Globus pallidus (tissue), 1 donor: Measurements from ENCODE around the gene USP21.

ENCODE experiments used
- DNase-seq: peaks from one replicate; pipeline ENCODE4 v3.0.0-alpha.2; 2015; ENCODE audit warnings: low spot score

The USP21 gene

DNA sequence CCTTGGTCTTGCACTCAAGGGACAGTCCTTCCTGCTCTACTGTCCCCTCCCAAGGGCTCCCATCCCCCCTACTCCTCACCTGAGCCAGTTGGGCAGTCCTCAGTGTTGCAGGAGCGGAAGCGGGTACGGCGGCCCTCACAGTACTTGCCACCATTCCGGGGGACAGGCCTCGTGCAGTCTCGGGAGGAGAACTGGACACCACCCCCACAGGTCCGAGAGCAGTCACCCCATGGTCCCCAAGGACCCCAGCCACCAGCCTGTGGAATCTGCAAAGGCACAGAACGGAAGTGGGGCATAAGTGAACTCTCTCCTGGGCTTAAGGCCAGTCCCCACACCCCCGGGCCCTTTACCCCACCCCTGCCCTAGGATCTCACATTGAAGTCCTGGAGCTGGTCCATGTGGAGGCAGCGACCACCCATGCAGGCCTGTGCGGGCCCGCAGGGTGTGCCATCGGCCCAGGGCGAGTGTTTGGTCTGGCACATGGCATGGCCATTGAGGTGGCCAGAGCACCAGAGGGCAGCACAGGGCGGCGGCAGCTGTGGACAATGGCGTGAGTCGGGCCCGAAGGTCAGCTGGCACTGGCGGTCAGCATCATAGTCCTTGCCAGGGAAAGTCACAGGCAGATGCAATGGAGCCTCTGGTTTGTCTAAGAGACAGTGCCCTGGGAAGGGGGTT, 34.4 kb downstream of the USP21 start:
- peak; percentile 91 for DNase-seq

DNA sequence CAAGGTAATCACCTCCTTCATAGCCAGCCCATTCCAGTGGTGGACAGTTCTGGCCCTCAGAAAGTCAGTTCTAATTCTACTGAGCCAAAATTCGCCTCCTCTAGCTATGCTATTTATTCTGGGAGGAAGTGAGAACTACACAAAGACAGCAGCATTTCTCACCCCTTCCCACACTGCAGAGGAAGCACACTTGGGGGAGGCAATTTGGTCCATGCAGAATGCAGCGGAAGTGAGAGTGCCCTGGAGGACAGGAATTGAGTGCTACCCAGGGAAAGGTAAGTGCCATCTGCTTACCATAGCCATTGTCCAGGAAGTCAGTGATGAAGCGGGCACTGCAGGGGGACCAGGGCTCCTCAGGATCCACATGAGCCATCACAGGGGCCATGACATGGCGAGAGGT, 35.9 kb downstream of the USP21 start:
- DNase-seq, result no peak

- DNase-seq, result no peak
These were observed 36.8 kb downstream of the USP21 start for GRCh38 chr1:161196111-161196510.

DNA sequence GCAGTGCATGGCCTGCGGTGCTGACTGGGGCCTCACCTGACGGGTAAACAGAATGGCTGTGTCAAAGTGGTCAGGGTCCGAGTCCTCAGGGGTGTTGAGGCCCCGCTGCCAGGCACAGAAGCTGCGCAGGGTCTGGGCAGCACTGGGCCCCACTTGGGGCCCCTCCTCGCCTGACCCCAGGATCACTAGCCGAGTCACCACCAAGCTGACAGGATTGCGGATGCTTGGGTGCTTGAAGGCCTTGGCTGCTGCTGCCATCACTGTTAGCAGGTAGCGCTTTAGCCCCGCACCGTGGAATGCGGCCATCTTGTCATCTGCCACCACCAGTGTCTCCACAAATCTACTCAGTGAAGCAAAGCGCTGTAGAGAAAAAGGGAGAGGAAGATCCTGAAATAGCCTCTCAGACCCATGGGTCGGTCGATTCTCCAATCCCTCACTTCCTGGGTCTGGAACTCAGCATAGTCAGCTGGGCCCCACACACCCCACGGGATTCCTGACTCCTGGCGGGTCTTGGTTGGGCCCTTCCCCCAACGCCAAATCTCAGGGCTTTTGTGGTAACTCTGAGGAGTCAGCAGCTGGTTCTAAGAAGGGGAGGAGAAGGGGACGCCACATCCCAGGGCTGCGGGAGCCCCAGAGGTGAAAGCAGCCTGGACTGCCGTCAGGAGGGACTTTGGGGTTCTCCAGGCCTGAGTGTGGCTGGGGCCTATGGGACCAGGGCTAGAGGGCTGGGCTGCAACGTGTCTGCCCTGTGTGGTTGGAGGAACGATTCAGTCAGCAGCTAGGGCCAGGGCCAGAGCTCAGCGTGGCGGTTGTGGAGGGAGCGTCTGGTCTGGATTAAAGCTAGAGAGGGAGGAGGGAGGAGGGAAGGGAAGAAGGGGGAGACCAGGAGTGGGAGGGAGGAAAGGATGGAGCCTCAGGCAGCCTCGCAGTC, 37.5 kb downstream of the USP21 start:
- DNase-seq, result no peak

DNA sequence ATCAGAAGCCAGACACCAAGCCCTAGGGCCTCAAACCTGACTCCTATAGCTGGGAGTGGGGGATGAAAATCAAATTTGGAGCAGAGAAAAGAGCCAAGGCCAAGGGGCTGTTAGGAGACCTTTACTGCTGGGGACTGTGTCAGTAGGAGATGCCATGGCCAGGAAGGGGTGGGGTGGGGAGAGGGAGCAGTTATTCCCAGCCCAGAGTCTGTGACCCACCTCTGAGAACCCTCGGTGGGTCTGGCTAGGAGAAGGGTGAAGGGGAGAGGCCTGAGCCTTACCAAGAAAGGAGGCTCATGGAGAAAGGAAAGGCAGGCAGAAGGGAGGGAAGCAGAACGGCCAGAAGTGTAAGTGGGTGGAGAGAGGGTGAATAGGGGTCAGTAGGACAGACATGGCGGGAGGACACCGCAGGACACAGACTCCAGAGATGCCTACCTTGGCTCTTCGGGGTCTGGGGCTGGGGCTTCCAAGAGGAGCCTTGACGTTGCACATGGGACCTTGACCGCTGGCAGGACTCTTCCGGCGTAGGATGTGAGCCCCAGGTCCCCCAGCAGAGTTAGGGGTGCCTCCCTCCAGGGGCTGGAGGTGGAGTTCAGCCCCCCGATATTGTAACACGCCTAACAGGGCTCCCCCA, 38.4 kb downstream of the USP21 start:
- no peak for DNase-seq

GRCh38 chr1:161198194-161198896, 39.0 kb downstream of the USP21 start:
- no peak for DNase-seq

- DNase-seq, result peak; percentile 96
These were observed 39.7 kb downstream of the USP21 start, which contains the start of gene ADAMTS4 for GRCh38 chr1:161198897-161199431. Gene ADAMTS4 (minus strand): TSS chr1:161199054. CDS start chr1:161198627, 427 bp downstream.

DNA sequence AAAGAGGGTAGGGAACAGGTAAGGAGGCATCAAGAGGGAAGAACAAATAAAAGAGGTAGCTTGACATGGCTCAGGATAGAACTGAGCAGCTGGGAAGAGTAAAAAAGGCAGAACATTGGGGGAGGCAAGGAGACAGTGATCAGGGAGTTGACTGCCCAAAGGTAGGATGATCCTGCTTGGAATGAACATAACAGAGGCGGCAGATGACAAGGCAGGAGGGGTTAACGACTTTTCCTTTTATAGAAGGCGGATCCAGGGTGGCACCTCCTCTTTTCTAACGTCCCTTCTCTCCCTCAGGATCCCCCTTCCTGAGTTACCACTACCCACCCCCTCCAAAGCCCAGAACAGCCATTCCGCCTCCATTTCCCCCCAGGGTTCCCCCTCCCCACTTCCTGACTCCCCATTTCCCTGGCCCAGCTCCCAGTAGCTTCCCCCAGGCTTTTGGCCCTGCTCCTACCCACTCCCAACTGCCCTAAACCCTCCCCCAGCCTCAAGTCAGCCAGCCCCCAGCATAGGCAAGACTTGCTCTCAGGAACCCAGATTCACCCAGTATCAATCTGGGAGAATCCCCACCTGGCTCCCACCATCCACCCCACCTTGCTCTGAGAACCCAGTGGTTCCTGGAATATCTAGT, 40.3 kb downstream of the USP21 start:
- DNase-seq, result no peak

DNA sequence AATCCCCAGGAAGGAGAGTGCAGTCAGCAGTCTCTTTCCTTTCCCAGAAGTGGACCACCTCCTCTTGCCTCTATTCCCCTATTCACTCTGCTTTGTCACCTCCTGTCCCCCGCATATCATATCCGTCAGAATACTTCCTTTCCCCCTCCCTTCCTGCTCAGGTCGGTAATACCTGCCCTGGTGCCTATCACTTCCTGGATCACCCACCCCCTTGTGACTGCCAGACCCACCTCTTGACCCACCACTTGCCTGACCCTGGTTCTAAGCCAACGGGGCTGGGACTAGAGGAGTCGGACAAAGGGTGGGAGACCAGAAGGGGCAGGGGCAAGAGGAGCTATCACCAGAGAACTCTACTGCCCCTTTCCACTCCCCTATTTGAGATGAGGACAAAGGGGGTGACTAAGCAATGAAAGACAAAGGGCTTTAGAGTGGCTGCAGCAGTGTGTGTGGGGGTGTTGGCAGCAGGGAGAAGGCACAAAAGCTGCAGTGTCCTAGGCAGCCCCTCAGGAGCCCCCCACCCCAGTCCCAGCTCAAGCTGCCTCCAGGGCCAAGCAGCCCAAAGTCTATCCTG, 41.2 kb downstream of the USP21 start:
- peak; percentile 96 for DNase-seq

DNA sequence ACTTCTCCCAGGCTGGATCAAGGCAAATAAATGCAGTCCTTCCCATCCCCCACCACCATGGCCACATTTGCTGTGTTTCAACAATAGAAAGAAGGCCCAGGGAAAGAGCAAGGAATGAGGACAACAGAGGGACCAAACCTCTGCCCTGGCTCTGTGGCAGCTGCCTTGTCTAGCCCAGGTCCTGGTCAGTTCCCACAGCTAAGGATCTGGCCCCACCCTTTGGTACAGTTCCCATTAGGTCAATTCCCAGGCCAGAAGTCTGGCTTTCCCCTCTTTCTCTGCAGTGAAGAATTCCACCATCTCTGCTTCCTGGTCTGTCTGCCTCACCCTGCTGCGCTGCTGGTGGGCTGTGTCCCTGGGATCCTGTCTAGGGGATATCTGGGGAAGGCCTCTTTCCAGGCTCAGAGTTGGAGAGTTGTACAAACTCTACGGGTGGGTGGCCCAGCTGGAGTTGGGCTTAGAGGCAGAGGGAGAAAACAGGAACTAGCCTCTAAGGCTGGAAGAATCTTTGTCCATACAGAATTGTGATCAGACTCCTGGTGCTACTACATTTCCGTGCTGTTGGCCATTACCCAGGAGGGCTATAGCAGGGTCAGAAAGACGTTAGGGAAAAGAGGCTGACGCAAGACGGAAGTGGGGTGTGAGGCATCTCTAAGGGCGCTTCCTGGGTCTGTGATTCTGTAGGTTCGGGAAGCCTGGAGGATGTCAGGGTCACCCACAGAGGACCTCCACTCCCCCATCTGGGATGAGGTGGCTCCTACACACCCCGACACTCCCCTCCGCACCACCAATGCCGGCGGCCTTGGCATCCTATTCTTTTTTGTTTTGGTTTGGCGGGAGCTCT, 41.9 kb downstream of the USP21 start:
- peak; percentile 74 for DNase-seq

- peak; percentile 99 for DNase-seq
These were observed 42.8 kb downstream of the USP21 start, which contains the start of gene NDUFS2 for GRCh38 chr1:161201836-161202712. Gene NDUFS2 (plus strand): TSS chr1:161202367. CDS start chr1:161202386, 19 bp downstream.

GRCh38 chr1:161206411-161207140, 47.3 kb downstream of the USP21 start:
- DNase-seq, result no peak

- DNase-seq, result no peak
These were observed 47.9 kb downstream of the USP21 start for GRCh38 chr1:161207173-161207572.

DNA sequence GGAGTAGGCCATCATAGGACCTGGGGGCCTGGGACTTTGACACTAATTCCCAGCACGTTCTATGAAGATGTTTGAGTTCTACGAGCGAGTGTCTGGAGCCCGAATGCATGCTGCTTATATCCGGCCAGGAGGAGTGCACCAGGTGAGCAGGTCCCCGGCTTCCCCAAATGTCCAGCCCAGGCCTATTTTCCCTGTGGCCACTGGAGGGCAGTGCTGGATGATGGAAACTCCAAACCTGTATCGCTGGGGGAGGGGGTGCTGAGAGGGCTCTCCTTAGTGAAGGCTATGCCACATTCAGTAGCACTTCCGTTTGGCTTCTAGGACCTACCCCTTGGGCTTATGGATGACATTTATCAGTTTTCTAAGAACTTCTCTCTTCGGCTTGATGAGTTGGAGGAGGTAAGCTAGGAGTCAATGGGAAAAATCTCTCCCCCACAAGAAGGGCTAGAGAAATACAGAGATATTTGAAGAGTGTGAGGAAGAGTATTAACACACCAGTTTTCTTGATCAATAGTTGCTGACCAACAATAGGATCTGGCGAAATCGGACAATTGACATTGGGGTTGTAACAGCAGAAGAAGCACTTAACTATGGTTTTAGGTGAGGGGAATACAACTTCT, 50.6 kb downstream of the USP21 start:
- DNase-seq, result peak; percentile 72

DNA sequence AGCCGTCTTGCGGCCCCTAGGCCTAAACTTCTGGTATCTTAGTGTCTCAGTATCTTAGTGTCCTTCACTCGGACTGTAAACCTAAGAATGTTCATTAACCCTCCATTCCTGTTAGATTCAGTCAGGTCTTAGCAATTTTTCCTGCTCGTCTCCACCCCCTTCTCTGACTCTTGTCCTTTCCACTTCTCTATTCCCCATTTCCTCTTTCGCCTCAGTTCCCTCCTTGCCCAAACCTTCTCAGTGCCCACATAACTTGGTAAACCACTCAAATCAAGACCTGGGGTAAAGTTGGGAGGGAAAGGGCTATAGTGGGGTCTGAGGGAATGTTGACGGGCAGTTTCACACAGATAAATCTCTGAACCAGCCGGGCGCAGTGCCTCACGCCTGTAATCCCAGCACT, 55.1 kb downstream of the USP21 start:
- peak; percentile 23 for DNase-seq

- no peak for DNase-seq
These were observed 55.8 kb downstream of the USP21 start, which contains the start of gene FCER1G for GRCh38 chr1:161215076-161215475. Gene FCER1G (plus strand): TSS chr1:161215295. CDS start chr1:161215322, 27 bp downstream.
